HepG2 (cell line): ENCODE results near the gene RUVBL2. TPM values are rescaled to one million over a fixed set of nuclear protein-coding genes. Genes with fewer than 3 reads are reported as not detected.

ENCODE experiments used
- CSRNP1 ChIP-seq: sonication (generic); formaldehyde crosslinking; IDR thresholded peaks from 2 replicates; pipeline ENCODE4 v1.8.1; 2023; ENCODE audit warnings: mild to moderate bottlenecking, missing genetic modification reagents
- FLYWCH1 ChIP-seq: sonication (generic); formaldehyde crosslinking; IDR thresholded peaks from 2 replicates; pipeline ENCODE4 v1.8.1; 2023; ENCODE audit warnings: mild to moderate bottlenecking, missing genetic modification reagents
- NFKBIZ ChIP-seq: IDR thresholded peaks from 2 replicates; pipeline ENCODE4 v1.6.1; 2018; ENCODE audit warnings: missing genetic modification reagents, missing compliant biosample characterization
- SCMH1 ChIP-seq: sonication (generic); formaldehyde crosslinking; IDR thresholded peaks from 2 replicates; pipeline ENCODE4 v1.9.0; 2021; ENCODE audit warnings: missing genetic modification reagents, mild to moderate bottlenecking, borderline replicate concordance
- SNAPC2 ChIP-seq: sonication (generic); formaldehyde crosslinking; IDR thresholded peaks from 2 replicates; pipeline ENCODE4 v1.8.1; 2022; ENCODE audit warnings: mild to moderate bottlenecking, missing genetic modification reagents
- STAT6 ChIP-seq: sonication (generic); formaldehyde crosslinking; IDR thresholded peaks from 2 replicates; pipeline ENCODE4 v1.4.0; 2020; ENCODE audit warnings: missing genetic modification reagents, mild to moderate bottlenecking, borderline replicate concordance
- TARDBP ChIP-seq: sonication (generic); formaldehyde crosslinking; IDR thresholded peaks from 2 replicates; pipeline ENCODE4 v1.8.0; 2022; ENCODE audit warnings: mild to moderate bottlenecking, missing genetic modification reagents
- TSC22D2 ChIP-seq: sonication (generic); formaldehyde crosslinking; IDR thresholded peaks from 2 replicates; pipeline ENCODE4 v1.5.1; 2020; ENCODE audit warnings: missing genetic modification reagents, mild to moderate bottlenecking, borderline replicate concordance
- ZFP62 ChIP-seq: sonication (generic); formaldehyde crosslinking; IDR thresholded peaks from 2 replicates; pipeline ENCODE4 v1.4.0; 2020; ENCODE audit warnings: missing genetic modification reagents
- ZHX2 ChIP-seq, 2 experiments: sonication (generic) in 1 of 2; formaldehyde crosslinking in 1 of 2; IDR thresholded peaks; 2 replicates each; pipeline versions ENCODE4 v1.6.1 to v1.9.0; 2014 to 2022; ENCODE audit warnings: antibody characterized with exemption in 1 of 2, borderline replicate concordance in 1 of 2, inconsistent platforms in 1 of 2, low read depth in 1 of 2, missing genetic modification reagents in 1 of 2
- ZNF207 ChIP-seq: fragments of 450-650 bp; IDR thresholded peaks from 2 replicates; pipeline ENCODE4 v1.6.1; 2016; ENCODE audit warnings: antibody characterized with exemption, borderline replicate concordance
- ZSCAN9 ChIP-seq: IDR thresholded peaks from 2 replicates; pipeline ENCODE4 v1.6.1; 2016; ENCODE audit warnings: borderline replicate concordance
- ZXDC ChIP-seq: sonication (generic); formaldehyde crosslinking; IDR thresholded peaks from 2 replicates; pipeline ENCODE4 v1.5.0; 2020; ENCODE audit warnings: mild to moderate bottlenecking, missing genetic modification reagents
- polyA plus RNA-seq, 8 experiments: library from polyadenylated mRNA; depleted of rRNA in 3 of 8; stranded (reverse) in 7 of 8; unstranded in 1 of 8; fragments of >200 nt; fragmentation: Illumina TruSeq in 4 of 8; extraction: Trizol in 4 of 8; gene quantifications; 2 replicates each; pipeline versions ENCODE4 v1.2.1 to v1.2.3, GENCODE V29; 2011 to 2016; ENCODE audit warnings: low read depth in 4 of 8, missing spikeins in 1 of 8, mixed read lengths in 1 of 8; ENCODE audit not compliant: insufficient read depth in 1 of 8
- total RNA-seq, 5 experiments: library from RNA; depleted of rRNA; stranded (reverse); fragments of >200 nt; fragmentation: Illumina TruSeq; extraction: Trizol; gene quantifications; 2 replicates each; pipeline ENCODE4 v1.2.3, GENCODE V29; 2016; ENCODE audit warnings: low read depth in 1 of 5
- TF ChIP-seq, protein P1 (sequence below): sonication (generic); formaldehyde crosslinking; IDR thresholded peaks from 2 replicates; pipeline ENCODE4 v1.4.0; 2020; ENCODE audit warnings: missing genetic modification reagents

Gene RUVBL2
- total and polyA plus RNA-seq, 2 of the 13 experiments (the other 11 are each of a cell fraction or from before 2014, with no cell fraction given): 120 to 122 TPM

- TF ChIP-seq ZHX2 (IDR thresholded peaks at IDR 0.05; ENCODE audit: low read depth) (peak; percentile 50; the same call in 1 of the 2 replicates), ZHX2 (CRISPR knock-in tag; IDR thresholded peaks at IDR 0.05; ENCODE audit: borderline replicate concordance) (no peak), ZFP62 (CRISPR knock-in tag) (peak; percentile 97), ZSCAN9 (CRISPR knock-in tag) (peak; percentile 87; the same call in 1 of the 2 replicates), ZXDC (CRISPR knock-in tag) (0 out of 2 replicates have a peak, but pooled peaks have one; percentile 55), ZNF207 (no peak), NFKBIZ (CRISPR knock-in tag) (peak; percentile 83), TARDBP (peak; percentile 54; the same call in 1 of the 2 replicates), TSC22D2 (peak; percentile 64; the same call in 1 of the 2 replicates), STAT6 (CRISPR knock-in tag) (no peak; the same call in 1 of the 2 replicates), CSRNP1 (CRISPR knock-in tag) (peak; percentile 73), FLYWCH1 (0 out of 2 replicates have a peak, but pooled peaks have one; percentile 43), SCMH1 (CRISPR knock-in tag) (no peak), SNAPC2 (no peak)
- TF ChIP-seq, protein P1, sequence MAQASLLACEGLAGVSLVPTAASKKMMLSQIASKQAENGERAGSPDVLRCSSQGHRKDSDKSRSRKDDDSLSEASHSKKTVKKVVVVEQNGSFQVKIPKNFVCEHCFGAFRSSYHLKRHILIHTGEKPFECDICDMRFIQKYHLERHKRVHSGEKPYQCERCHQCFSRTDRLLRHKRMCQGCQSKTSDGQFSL (CRISPR knock-in tag): 0 out of 2 replicates have a peak, but pooled peaks have one; percentile 22
These were observed 28.5 kb upstream of the RUVBL2 start, which contains the start of gene FTL (continued) for GRCh38 chr19:48965040-48965805.
